Smooth muscle cell (in vitro differentiated cells): ENCODE data around the gene FBXW12. TPM values are rescaled to one million over a fixed set of nuclear protein-coding genes. Genes with fewer than 3 reads are reported as not detected.

Experiments
- DNase-seq: peaks from one replicate; lab custom pipeline; 2025; ENCODE audit not compliant: unreplicated experiment; lab: John Stamatoyannopoulos, UW
- H2AFZ ChIP-seq: fragments of 200-600 bp; sonication (generic); 2 replicates; pipeline ENCODE4 v1.6.0; 2016; ENCODE audit warnings: antibody characterized with exemption, low read depth, mild to moderate bottlenecking
- H3F3A ChIP-seq: fragments of 200-600 bp; sonication (generic); 2 replicates; pipeline ENCODE4 v1.6.0; 2017; ENCODE audit warnings: antibody characterized with exemption, low read depth
- H3K27ac ChIP-seq: fragments of 200-600 bp; sonication (generic); 2 replicates; pipeline ENCODE4 v1.5.1; 2016; ENCODE audit warnings: low read depth, mild to moderate bottlenecking
- H3K27me3 ChIP-seq: fragments of 200-600 bp; sonication (generic); 2 replicates; pipeline ENCODE4 v1.6.1; 2016; ENCODE audit warnings: low read depth, mild to moderate bottlenecking
- H3K36me3 ChIP-seq: fragments of 200-600 bp; sonication (generic); 2 replicates; pipeline ENCODE4 v1.5.1; 2016; ENCODE audit warnings: low read depth
- H3K4me1 ChIP-seq: fragments of 200-600 bp; sonication (generic); 2 replicates; pipeline ENCODE4 v1.5.1; 2016; ENCODE audit warnings: low read depth
- H3K4me2 ChIP-seq: fragments of 200-600 bp; sonication (generic); 2 replicates; pipeline ENCODE4 v1.6.0; 2016; ENCODE audit warnings: mild to moderate bottlenecking
- H3K4me3 ChIP-seq: fragments of 200-600 bp; sonication (generic); 2 replicates; pipeline ENCODE4 v1.5.1; 2016; ENCODE audit warnings: mild to moderate bottlenecking
- H3K79me2 ChIP-seq: fragments of 200-600 bp; sonication (generic); 2 replicates; pipeline ENCODE4 v1.6.0; 2016; ENCODE audit warnings: low read depth, mild to moderate bottlenecking
- H3K9ac ChIP-seq: fragments of 200-600 bp; sonication (generic); 2 replicates; pipeline ENCODE4 v1.6.0; 2016; ENCODE audit warnings: low read depth
- H3K9me3 ChIP-seq: fragments of 200-600 bp; sonication (generic); replicated peaks from 2 replicates; pipeline ENCODE4 v1.5.1; 2016; ENCODE audit warnings: low read depth
- H4K20me1 ChIP-seq: fragments of 200-600 bp; sonication (generic); 2 replicates; pipeline ENCODE4 v1.6.0; 2016; ENCODE audit warnings: low read depth
- CTCF ChIP-seq: fragments of 200-600 bp; sonication (generic); IDR thresholded peaks from 2 replicates; pipeline ENCODE4 v1.5.1; 2017; ENCODE audit warnings: borderline replicate concordance, mild to moderate bottlenecking, antibody characterized with exemption; ENCODE audit not compliant: insufficient read depth, poor library complexity, severe bottlenecking
- WGBS: methylation state at CpG from one replicate; pipeline ENCODE4 v1.1.7; 2016; ENCODE audit warnings: low lambda C conversion rate; 5-methylcytosine and 5-hydroxymethylcytosine counted together
- polyA plus RNA-seq: library from polyadenylated mRNA; unstranded; fragments of >200 nt; fragmentation: Nextera tagmentation; extraction: Ambion mirVana; gene quantifications from 2 replicates; pipeline ENCODE4 v1.2.1, GENCODE V29; 2016
- total RNA-seq: library from RNA; depleted of rRNA; stranded (reverse); fragments of >200 nt; gene quantifications from 2 replicates; pipeline ENCODE4 v1.2.3, GENCODE V29; 2014

Gene FBXW12
- total and polyA plus RNA-seq, 2 experiments from 2014 or later = 0.07 TPM; not detected in 1

- no peaks in the 10 kb centered on the region for H3F3A ChIP-seq
- H3K4me3 ChIP-seq = no peak overlapping the region
- no peaks in the 10 kb centered on the region for H3K36me3 ChIP-seq
- 98% methylated on average over 9 of the region's 9 CpGs for WGBS
- no peak overlapping the region for H3K27ac ChIP-seq
- DNase-seq = no peak
- H3K4me2 ChIP-seq = no peak overlapping the region
- H2AFZ ChIP-seq = no peak overlapping the region
- H3K4me1 ChIP-seq = no peaks in the 10 kb centered on the region
- H3K9me3 ChIP-seq = no peaks in the 10 kb centered on the region
- TF ChIP-seq CTCF = no peak
- H3K27me3 ChIP-seq = no peaks in the 10 kb centered on the region
- no peak overlapping the region for H3K9ac ChIP-seq
- no peaks in the 10 kb centered on the region for H3K79me2 ChIP-seq
- peaks cover 42% of the 10 kb centered on the region for H4K20me1 ChIP-seq
Observed at GRCh38 chr3:48418651-48419050, 46.6 kb downstream of the FBXW12 start.

GRCh38 chr3:48419149-48419548 is 47.1 kb downstream of the FBXW12 start:
- H3K27me3 ChIP-seq = no peaks in the 10 kb centered on the region
- H3K9ac ChIP-seq = no peak overlapping the region
- no peak for DNase-seq
- no peak for TF ChIP-seq CTCF
- H4K20me1 ChIP-seq = peaks cover 46% of the 10 kb centered on the region
- no peak overlapping the region for H3K4me2 ChIP-seq
- no peak overlapping the region for H2AFZ ChIP-seq
- no peaks in the 10 kb centered on the region for H3F3A ChIP-seq
- H3K4me1 ChIP-seq = no peaks in the 10 kb centered on the region
- no peak overlapping the region for H3K4me3 ChIP-seq
- H3K79me2 ChIP-seq = no peaks in the 10 kb centered on the region
- H3K27ac ChIP-seq = no peak overlapping the region
- 95% methylated on average over 9 of the region's 9 CpGs for WGBS
- no peaks in the 10 kb centered on the region for H3K36me3 ChIP-seq
- no peaks in the 10 kb centered on the region for H3K9me3 ChIP-seq

- TF ChIP-seq CTCF = no peak
- Histone ChIP-seq H3K4me1 (no peaks in the 10 kb centered on the region), H3K79me2 (no peaks in the 10 kb centered on the region), H3F3A (no peaks in the 10 kb centered on the region), H3K9ac (no peak overlapping the region), H2AFZ (no peak overlapping the region), H3K27me3 (no peaks in the 10 kb centered on the region), H4K20me1 (peaks cover 51% of the 10 kb centered on the region), H3K9me3 (no peaks in the 10 kb centered on the region), H3K36me3 (no peaks in the 10 kb centered on the region), H3K4me2 (no peak overlapping the region), H3K4me3 (no peak overlapping the region), H3K27ac (no peak overlapping the region)
- 93% methylated on average over 17 of the region's 17 CpGs for WGBS
- no peak for DNase-seq
Observed at GRCh38 chr3:48419597-48419996, 47.6 kb downstream of the FBXW12 start.

GRCh38 chr3:48420561-48420960 is 48.5 kb downstream of the FBXW12 start:
- H3K79me2 ChIP-seq = peaks cover 5% of the 10 kb centered on the region
- H3K4me3 ChIP-seq = no peak overlapping the region
- H2AFZ ChIP-seq = no peak overlapping the region
- H3K27me3 ChIP-seq = no peaks in the 10 kb centered on the region
- DNase-seq = no peak
- H3F3A ChIP-seq = no peaks in the 10 kb centered on the region
- no peaks in the 10 kb centered on the region for H3K9me3 ChIP-seq
- H4K20me1 ChIP-seq = peaks cover 60% of the 10 kb centered on the region
- no peaks in the 10 kb centered on the region for H3K36me3 ChIP-seq
- no peak overlapping the region for H3K4me2 ChIP-seq
- no peaks in the 10 kb centered on the region for H3K4me1 ChIP-seq
- H3K27ac ChIP-seq = no peak overlapping the region
- no peak for TF ChIP-seq CTCF
- no peak overlapping the region for H3K9ac ChIP-seq
- WGBS = 98% methylated on average over 14 of the region's 14 CpGs
